T-helper 1 cell treated with Interleukin-12 subunit alpha and Interleukin-12 subunit beta and Interleukin-4 antibody, amounts not matched to agents 30 μg/mL and 1 μg/mL, for 36 hours (primary cell): ENCODE results near the gene MT1X.
"Not testable (repeated sequence)": the region's sequence is repeated elsewhere in the genome, so short reads cannot be mapped to it uniquely, and the experiment has no call there.

ENCODE experiments used
- H3K27ac Mint-ChIP-seq: one replicate; pipeline ENCODE4 v1.8.0; 2021; ENCODE audit warnings: mild to moderate bottlenecking, mixed read lengths
- H3K27me3 Mint-ChIP-seq: one replicate; pipeline ENCODE4 v1.8.0; 2021; ENCODE audit warnings: low read depth, mixed read lengths
- H3K36me3 Mint-ChIP-seq: one replicate; pipeline ENCODE4 v1.8.0; 2021; ENCODE audit warnings: low read depth, mixed read lengths
- H3K4me1 Mint-ChIP-seq: one replicate; pipeline ENCODE4 v1.8.0; 2021; ENCODE audit warnings: low read depth, mixed read lengths
- H3K4me3 Mint-ChIP-seq: one replicate; pipeline ENCODE4 v1.8.0; 2021; ENCODE audit warnings: mild to moderate bottlenecking, moderate library complexity, mixed read lengths
- H3K9me3 Mint-ChIP-seq: one replicate; pipeline ENCODE4 v1.8.0; 2021; ENCODE audit warnings: mixed read lengths

The MT1X gene

DNA sequence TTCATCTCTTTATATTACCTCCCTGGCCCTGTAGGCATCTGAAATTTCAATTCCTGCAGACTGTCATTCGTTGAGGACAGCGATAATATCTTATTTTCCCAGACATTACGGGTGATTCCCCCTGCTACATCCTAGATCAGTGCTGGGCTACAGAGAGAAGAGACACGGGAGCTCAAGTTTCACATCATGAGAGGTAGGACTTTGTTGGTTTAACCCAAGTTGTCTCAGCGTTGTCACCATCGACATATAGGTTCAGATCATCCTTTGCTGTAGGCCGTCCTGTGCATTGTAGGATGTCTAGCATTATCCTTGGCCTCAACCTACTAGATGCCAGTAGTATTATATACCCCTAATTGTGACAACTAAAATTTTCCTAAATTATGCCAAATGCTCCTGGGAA is 19.3 kb downstream of the MT1X start:
- H3K36me3 Mint-ChIP-seq: no peaks in the 10 kb centered on the region
- H3K27me3 Mint-ChIP-seq: no peaks in the 10 kb centered on the region
- no peak overlapping the region for H3K27ac Mint-ChIP-seq
- peaks cover 5% of the 10 kb centered on the region for H3K4me1 Mint-ChIP-seq
- H3K4me3 Mint-ChIP-seq: no peak overlapping the region
- no peaks in the 10 kb centered on the region for H3K9me3 Mint-ChIP-seq

DNA sequence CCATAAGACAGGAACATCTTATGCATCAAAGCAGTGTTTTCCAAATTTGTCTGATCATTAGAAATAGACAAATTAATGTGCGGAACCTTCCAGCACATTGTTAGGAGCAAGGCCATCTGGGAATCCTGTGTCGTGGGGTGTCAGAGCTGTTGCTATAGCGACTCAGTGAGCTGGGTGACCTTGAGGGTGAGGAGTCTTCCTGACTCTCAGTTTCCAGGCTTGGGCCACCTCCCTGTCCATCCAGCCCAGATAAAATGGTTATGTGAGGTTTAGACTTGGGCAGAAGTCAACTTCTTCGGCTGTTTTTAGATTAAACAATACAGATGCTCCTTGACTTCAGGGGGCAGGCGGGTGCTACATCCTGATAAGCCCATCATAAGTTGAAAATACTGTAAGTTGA is 20.6 kb downstream of the MT1X start:
- H3K4me3 Mint-ChIP-seq: no peak overlapping the region
- H3K36me3 Mint-ChIP-seq: no peaks in the 10 kb centered on the region
- no peak overlapping the region for H3K27ac Mint-ChIP-seq
- H3K4me1 Mint-ChIP-seq: peaks cover 7% of the 10 kb centered on the region
- H3K27me3 Mint-ChIP-seq: no peaks in the 10 kb centered on the region
- no peaks in the 10 kb centered on the region for H3K9me3 Mint-ChIP-seq

DNA sequence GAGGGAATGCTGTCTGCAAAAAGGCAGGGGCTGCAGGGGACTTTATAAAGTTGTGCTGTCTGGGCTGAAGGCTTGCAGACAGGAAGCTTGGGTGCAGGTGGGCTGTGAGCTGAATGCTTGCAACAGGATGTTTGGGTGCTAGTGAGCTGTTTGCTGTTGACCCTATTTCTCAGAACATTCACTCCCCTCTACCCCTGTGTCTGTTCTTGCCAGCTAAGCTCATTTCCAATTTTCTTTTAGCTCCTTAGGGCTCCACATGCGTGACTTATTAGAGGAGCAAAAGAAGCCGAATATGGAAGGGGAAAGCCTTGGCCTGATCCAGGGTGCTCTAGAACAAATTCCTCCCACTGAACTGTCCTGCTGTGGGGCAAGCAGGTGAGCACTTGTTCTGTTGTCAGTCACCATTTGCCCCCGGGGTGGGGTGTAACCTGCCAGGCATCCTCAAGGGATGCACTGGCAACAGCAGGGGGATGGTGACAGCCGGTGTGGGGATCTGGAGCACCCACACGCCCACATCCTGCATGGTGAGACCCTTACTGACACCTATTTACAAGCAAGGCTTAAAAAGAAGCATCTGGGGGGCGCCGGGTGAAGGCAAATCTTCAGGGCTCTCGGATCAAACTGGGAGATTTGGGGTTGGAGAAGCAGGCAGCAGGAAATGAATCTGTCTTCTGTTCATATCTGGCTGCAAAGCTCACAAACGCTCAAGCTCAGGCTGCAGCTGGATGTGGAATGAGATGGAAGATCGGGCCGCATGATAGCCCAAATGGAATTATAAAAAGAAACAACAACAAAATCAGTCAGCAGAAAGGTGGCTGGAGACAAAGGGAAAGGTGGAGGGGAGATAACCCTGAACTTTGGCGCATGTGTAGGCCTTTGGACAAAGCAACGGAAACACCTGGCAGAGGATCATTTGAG is 26.5 kb downstream of the MT1X start:
- peak overlapping the region; percentile 74 for H3K4me3 Mint-ChIP-seq

DNA sequence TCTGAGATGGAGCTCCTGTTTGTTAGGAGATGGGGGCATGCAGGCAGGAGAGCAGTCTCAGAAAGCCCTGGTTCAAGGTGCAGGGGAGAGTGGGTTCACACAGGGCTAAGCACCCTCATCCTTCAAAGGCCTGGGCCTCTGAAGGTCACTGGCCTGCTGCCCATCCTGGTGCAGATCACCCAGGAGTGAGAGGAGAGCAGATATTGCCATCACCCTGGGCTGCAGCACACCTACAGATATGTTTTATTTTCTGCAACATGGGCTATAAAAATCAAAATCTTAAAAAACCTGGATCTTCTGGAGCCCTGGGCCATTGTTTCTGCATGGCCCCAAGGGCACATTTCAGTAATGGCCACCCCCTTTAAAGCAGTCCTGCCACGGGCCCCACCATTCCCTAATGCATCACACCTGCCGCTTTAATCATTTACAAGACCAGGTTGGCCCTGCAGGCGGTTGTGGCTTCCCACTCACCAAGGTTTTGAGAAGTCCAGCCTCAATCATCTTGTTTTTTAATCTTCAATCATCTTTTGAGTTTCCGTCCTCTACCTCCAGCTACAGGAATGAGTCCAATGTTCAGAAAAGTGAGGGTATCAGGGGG is 27.3 kb downstream of the MT1X start:
- no peaks in the 10 kb centered on the region for H3K9me3 Mint-ChIP-seq
- peaks cover 4% of the 10 kb centered on the region for H3K36me3 Mint-ChIP-seq
- H3K27ac Mint-ChIP-seq: peak overlapping the region; percentile 81
- no peaks in the 10 kb centered on the region for H3K27me3 Mint-ChIP-seq
- H3K4me3 Mint-ChIP-seq: peak overlapping the region; percentile 74
- peaks cover 19% of the 10 kb centered on the region for H3K4me1 Mint-ChIP-seq

More for the DNA sequence above, 26.5 kb downstream of the MT1X start:
- Mint-ChIP-seq H3K27me3 (no peaks in the 10 kb centered on the region), H3K27ac (peak overlapping the region; percentile 81), H3K4me1 (peaks cover 19% of the 10 kb centered on the region), H3K36me3 (peaks cover 4% of the 10 kb centered on the region), H3K9me3 (no peaks in the 10 kb centered on the region)

DNA sequence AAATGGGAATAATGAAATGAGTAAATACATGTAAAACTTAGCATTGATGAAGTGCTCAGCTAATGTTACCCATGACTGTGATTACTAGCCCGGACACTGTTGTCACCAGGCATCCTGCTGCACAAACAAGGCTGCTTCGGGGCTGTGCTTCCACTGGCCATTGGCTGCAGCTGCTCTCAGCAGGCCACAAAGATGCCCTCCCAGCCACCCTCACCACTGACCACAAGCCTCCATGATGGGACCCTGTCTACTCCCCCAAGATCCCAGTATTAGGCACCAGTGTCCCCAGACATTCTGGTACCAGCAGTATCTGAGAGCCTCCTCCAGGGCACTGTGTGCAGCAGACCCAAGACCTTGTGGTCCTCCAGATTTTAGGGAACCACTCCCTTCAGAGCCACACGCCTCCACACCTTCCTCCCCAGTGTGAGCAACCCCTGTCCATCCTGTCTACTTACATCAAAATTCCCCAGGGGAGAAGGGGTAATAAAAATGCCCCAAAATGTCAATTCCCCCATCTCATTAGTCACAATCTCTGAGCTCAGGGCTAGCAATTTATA is 28.0 kb downstream of the MT1X start:
- Mint-ChIP-seq H3K9me3 (no peaks in the 10 kb centered on the region), H3K27ac (no peak overlapping the region), H3K4me3 (no peak overlapping the region), H3K4me1 (peaks cover 19% of the 10 kb centered on the region), H3K27me3 (no peaks in the 10 kb centered on the region), H3K36me3 (peaks cover 4% of the 10 kb centered on the region)

DNA sequence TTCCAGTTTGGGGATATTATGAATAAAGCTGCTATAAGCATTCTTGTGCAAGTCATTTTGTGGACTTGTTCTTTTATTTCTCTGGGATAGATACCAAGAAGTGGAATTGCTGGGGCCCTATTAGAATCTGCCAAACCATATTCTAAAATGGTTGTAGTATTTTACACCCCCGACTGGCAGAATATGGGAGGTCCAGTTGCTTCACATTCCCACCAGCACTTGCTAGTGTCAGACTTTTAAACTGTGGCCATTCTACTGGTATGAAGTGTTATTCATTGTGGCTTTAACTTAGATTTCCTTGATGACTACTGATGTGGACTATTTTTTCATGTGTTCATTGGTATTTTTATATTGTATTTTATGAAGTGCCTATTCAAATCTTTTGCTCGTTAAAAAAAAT is 29.6 kb downstream of the MT1X start:
- H3K9me3 Mint-ChIP-seq: no peaks in the 10 kb centered on the region
- H3K36me3 Mint-ChIP-seq: peaks cover 4% of the 10 kb centered on the region
- no peaks in the 10 kb centered on the region for H3K27me3 Mint-ChIP-seq
- no peak overlapping the region for H3K4me3 Mint-ChIP-seq
- H3K27ac Mint-ChIP-seq: no peak overlapping the region
- peaks cover 18% of the 10 kb centered on the region for H3K4me1 Mint-ChIP-seq

DNA sequence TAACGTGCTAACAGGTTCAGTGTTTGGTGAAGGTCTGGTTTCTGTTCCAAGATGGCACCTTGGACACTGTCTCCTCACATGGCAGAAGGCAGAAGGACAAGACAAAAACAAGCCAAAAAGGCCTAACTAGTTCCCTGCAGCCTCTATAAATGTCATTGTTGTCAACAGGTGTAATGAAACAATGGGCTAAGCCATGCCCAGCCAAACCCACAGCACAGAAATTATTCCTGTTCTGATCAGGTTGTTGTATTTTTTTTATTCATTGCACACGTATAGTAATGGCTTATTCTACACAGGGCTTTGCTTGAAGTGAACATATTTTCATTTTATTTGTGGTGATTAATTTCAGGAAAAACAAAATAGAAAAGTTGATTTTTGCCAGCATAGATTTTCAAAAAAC is 31.5 kb downstream of the MT1X start:
- H3K36me3 Mint-ChIP-seq: peaks cover 4% of the 10 kb centered on the region
- no peaks in the 10 kb centered on the region for H3K27me3 Mint-ChIP-seq
- H3K27ac Mint-ChIP-seq: no peak overlapping the region
- H3K4me3 Mint-ChIP-seq: no peak overlapping the region
- H3K9me3 Mint-ChIP-seq: no peaks in the 10 kb centered on the region
- peaks cover 10% of the 10 kb centered on the region for H3K4me1 Mint-ChIP-seq

DNA sequence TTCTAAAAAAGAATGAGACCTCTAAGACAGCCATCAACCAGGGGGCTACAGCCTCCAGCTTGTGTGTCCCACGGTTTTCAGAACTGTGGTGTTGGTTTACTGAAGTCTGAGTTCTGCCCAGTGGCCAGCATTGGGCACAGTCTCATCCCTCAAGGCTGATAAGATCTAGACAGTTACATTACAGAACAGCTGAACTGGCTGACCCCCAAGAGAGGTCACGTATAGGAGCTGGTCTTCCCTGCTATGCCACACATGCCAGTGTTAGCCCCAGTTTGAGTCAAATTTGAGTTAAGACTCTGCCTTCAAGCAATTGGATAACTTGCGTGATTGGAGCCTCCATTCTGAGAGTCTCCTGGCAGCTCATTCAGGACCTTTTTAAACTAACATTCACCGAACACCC is 32.9 kb downstream of the MT1X start:
- H3K4me1 Mint-ChIP-seq: peaks cover 5% of the 10 kb centered on the region

DNA sequence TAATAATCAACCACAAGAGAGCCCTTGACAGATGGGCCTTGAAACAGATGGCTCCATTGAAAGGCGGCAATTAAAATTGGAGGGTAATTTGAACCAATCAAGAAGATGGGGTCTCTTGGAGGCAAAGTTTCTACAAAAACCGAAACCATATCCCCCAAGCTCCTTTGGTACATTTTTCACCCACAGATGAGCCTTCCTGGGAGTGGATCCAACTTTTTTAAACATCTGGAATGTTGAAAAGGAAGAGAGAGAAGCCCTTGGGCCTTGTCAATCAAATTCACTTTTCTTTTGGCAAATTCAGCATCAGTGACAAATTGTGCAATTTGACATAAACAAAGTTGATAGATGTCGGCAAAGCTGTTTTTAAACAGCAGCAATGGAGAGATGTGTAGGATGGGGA is 34.5 kb downstream of the MT1X start:
- H3K4me1 Mint-ChIP-seq: no peaks in the 10 kb centered on the region
- H3K27ac Mint-ChIP-seq: no peak overlapping the region
- no peak overlapping the region for H3K4me3 Mint-ChIP-seq
- no peaks in the 10 kb centered on the region for H3K36me3 Mint-ChIP-seq
- peaks cover 8% of the 10 kb centered on the region for H3K27me3 Mint-ChIP-seq
- no peaks in the 10 kb centered on the region for H3K9me3 Mint-ChIP-seq

More for the DNA sequence above, 32.9 kb downstream of the MT1X start:
- no peaks in the 10 kb centered on the region for H3K9me3 Mint-ChIP-seq
- H3K4me3 Mint-ChIP-seq: no peak overlapping the region
- peaks cover under 1% of the 10 kb centered on the region for H3K27me3 Mint-ChIP-seq
- H3K27ac Mint-ChIP-seq: no peak overlapping the region
- H3K36me3 Mint-ChIP-seq: no peaks in the 10 kb centered on the region

DNA sequence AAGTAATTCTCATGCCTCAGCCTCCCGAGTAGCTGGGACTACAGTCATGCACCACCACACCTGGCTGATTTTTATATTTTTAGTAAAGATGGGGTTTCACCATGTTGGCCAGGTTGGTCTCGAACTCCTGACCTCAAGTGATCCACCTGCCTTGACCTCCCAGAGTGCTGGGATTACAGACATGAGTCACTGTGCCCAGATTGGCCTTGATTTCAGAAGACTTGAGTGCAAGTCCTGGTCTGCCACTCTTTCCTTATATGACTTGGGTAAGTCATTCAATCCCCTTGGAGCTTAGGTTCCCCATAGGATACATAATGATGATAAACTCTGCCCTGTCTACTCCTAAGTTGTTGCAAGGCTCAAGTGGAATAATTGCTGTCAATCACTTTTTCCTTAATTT is 35.3 kb downstream of the MT1X start:
- H3K27ac Mint-ChIP-seq, H3K9me3 Mint-ChIP-seq, H3K4me1 Mint-ChIP-seq, H3K36me3 Mint-ChIP-seq, H3K4me3 Mint-ChIP-seq: not testable (repeated sequence)
- H3K27me3 Mint-ChIP-seq: peaks cover 13% of the 10 kb centered on the region

DNA sequence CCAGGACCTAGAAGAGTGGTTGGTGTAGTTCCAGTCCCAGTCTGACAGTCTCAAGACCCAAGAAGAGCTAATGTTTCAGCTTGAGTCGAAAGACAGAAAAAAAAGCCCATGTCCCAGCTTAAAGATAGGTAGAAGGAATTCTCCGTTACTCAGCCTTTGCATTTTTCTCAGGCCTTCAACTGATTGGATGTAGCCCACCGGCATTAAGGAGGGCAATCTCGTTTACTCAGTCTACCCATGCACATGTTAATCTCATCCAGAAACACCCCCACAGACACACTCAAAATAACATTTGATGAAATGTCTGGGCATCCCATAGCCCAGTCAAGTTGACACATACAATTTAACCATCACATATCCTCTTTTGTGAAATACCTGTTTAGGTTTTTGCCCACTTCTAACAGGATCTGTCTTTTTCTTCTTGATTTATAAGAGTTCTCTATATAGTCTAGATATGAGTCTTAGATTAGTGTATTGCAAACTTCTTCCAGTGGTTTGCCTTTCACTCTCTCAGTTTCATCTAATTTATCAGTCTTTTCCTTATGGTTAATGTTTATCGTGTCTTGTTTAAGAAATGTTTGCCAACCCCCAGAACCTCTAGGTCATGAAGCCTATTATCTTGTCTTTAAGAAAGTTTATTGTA is 40.1 kb downstream of the MT1X start:
- H3K36me3 Mint-ChIP-seq: no peaks in the 10 kb centered on the region

DNA sequence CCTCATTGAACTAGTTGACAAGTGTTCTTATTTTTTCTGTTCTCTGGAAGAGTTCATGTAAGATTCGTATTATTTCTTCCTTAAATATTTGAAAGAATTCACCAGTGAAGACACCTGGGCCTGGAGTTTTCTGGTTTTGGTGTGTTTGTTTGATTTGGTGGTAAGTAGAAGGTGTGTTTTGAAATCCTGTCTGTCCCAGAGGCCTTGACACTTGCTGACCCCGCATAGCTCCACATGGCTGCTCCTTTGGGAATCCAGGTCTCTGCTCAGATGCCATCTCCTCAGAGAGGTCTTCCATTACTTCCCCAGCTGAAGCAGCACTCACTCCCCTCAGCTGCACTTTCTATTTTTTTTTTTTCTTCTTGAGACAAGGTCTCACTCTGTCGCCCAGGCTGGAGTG is 41.9 kb downstream of the MT1X start:
- Mint-ChIP-seq H3K4me3 (no peak overlapping the region), H3K36me3 (no peaks in the 10 kb centered on the region), H3K27me3 (peaks cover 26% of the 10 kb centered on the region), H3K9me3 (no peaks in the 10 kb centered on the region), H3K27ac (no peak overlapping the region), H3K4me1 (peaks cover 5% of the 10 kb centered on the region)

More for the DNA sequence above, 40.1 kb downstream of the MT1X start:
- H3K27ac Mint-ChIP-seq: no peak overlapping the region
- H3K27me3 Mint-ChIP-seq: peaks cover 26% of the 10 kb centered on the region
- H3K9me3 Mint-ChIP-seq: no peaks in the 10 kb centered on the region
- no peaks in the 10 kb centered on the region for H3K4me1 Mint-ChIP-seq
- H3K4me3 Mint-ChIP-seq: no peak overlapping the region

DNA sequence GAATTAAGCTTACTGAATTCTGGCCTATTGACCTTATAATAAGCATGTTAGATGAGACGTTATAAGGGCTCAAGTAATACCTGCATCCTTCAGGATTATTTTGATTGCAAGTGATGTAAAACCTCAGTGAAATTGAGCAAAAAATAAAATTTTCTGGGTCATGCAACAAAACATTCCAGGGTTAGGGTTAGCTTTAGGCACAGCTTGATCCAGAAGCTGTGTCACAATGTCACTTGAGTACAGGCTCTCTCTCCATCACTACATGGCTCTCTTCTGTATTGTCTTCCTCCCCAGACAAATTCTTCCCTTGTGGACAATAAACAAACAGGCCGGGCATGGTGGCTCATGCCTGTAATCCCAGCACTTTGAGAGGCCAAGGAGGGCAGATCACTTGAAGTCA is 44.0 kb downstream of the MT1X start:
- H3K4me1 Mint-ChIP-seq: peaks cover 16% of the 10 kb centered on the region
- H3K36me3 Mint-ChIP-seq: no peaks in the 10 kb centered on the region
- H3K27me3 Mint-ChIP-seq: peaks cover 18% of the 10 kb centered on the region
- H3K9me3 Mint-ChIP-seq: no peaks in the 10 kb centered on the region
- H3K27ac Mint-ChIP-seq: no peak overlapping the region
- H3K4me3 Mint-ChIP-seq: no peak overlapping the region

DNA sequence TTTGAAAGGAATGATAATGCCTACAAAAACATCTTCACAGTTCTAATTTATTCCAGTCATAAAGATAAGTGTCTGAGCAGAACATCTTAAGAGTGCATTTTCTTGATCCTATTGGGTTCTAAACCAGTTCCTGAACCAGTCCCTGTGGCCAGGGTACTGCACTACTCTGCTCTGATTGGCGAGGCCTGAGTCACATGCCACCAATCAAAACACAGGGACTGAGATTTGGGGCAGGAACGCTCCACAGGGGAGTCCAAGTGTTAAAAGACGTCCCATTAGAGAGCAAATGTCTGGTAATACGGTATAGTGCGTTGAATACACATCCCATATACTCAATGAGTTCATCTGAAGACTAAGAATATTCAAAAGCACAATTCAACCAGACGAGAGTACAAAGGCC is 44.7 kb downstream of the MT1X start:
- H3K9me3 Mint-ChIP-seq: no peaks in the 10 kb centered on the region

More for the DNA sequence above, 44.7 kb downstream of the MT1X start:
- Mint-ChIP-seq H3K4me1 (peaks cover 16% of the 10 kb centered on the region), H3K27me3 (peaks cover 18% of the 10 kb centered on the region), H3K36me3 (no peaks in the 10 kb centered on the region), H3K4me3 (no peak overlapping the region), H3K27ac (no peak overlapping the region)
